ENCODE measurements around the gene GRK4.
"Not testable (repeated sequence)": the region's sequence is repeated elsewhere in the genome, so short reads cannot be mapped to it uniquely, and the experiment has no call there.

The GRK4 gene

DNA sequence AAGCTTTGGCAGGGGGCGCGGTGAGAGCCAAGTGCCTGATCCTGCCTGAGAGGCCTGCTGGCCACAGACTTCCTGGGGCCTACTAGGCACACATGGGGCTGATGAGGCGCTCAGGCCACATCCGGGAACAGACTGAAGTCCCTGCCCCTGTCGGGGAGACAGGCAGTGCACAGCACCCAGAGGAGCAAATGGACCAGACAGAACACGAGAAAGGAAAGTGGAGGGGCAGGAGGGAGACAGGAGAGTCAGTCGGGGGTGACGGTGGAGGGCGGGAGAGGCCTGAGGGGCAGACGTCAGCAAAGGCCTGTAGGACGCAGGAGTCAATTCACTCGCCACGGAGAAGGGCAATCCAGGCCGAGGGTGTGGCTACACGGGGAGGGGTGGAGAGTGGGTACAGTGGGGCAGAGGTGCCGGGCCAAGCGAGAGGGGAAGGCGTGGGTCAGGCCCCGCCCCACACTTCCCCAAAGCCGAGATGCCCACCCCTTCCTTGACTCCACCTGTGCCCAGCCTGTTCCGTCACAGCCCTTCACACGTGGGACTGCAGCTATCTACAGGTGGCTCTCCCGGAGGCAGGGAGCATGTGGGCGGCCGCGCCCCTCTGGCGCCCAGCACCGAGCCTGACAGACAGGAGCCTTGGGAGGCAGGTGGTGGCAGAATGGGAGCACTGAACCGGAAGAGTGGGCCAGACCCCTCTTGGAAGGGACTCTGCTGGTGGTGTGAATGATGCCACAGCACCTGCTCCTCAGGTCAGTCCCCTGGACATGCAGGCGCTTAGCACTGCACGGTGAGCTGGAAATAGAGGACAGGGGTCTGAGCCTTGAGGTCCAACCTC, 20.6 kb upstream of the GRK4 start:
- DNase-seq: no peak

DNA sequence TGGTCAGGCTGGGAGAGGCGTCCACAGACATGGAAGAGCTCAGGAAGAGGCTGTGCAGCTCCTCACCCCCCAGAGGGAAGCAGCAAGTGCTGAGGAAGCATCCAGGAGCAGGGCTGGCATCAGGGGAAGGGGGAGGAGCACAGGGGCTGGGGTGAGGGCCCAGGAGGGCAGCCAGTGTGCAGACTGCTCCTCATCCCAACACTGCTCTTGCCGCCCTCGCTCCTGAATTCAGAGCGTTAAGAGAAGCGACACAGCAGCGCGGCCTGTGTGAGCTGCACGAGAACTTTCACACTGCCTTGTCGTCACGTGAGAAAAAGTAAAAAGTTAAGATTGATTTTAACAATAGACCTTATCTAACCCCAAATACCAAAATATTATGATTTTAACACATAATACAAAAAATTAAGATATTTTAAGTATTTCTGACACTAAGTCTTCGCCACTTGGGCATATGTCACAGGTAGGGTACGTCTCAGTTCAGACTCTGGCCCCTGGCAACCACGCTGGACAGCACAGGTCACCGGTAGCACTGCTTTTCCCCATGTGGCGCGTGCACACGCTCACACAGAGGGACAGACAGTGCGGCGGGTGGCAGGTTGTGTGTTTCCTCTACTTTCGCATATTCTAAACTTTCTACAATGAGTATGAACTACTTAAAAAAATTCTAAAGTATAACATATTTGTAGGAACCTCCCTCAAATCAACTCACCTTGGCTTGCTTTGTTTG, 19.8 kb upstream of the GRK4 start:
- no peak for DNase-seq

DNA sequence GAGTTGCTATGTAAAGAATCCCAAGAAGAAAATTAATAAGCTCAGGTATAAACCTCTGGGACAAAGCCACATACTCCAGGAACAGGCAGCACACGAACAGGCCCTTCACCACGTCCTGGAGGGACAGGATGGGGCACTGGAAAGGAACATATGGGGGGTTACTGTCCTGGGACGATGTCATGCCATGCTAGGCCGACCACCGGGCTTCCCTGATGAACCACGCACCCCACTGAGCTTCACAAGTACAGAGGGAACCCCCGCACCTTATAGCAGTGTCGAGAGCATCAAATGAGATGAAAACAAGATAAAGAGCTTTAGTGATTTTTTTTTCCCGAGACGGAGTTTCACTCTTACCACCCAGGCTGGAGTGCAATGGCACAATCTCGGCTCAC, 19.3 kb upstream of the GRK4 start:
- no peak for DNase-seq

DNA sequence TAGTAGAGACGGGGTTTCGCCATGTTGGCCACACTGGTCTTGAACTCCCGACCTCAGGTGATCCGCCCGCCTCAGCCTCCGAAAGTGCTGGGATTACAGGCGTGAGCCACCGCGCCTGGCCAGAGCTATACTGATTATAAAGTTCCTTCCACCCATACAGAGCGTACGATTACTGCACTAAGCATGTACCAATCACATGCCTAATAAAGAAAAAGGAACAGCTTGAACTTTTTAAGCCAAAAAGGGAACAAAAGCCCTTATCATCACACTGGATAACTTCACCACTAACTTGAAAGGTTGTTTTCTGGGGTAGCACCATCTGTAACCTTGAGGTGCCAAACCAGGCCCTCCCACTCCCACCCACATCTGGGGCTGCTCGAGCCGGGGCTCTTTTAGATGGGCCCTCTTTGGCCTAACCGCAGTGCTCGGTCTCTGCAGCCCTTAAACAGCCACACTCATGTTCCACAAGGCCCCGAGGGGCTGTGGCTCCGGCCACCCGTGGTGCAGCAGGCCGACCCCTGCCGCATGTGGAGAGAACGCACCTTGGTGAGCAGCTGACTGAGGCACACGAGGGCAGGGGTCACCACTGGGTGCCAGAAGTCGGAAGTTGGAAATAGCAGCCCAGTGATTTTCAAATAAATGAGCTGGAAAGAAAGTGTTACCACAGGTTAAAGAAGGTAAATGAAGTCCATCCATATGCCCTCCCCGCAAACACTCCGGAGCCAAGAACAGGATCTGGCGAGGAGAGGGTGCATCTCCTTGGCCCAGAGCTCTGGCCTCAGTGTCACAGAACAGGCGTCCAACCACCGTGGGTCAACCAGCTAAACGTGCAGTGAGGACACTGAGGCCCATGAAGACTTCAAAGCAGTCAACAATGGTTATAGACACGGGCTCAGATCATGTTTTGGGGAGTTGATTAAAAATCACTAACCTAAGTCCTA, 18.5 kb upstream of the GRK4 start:
- DNase-seq: no peak

DNA sequence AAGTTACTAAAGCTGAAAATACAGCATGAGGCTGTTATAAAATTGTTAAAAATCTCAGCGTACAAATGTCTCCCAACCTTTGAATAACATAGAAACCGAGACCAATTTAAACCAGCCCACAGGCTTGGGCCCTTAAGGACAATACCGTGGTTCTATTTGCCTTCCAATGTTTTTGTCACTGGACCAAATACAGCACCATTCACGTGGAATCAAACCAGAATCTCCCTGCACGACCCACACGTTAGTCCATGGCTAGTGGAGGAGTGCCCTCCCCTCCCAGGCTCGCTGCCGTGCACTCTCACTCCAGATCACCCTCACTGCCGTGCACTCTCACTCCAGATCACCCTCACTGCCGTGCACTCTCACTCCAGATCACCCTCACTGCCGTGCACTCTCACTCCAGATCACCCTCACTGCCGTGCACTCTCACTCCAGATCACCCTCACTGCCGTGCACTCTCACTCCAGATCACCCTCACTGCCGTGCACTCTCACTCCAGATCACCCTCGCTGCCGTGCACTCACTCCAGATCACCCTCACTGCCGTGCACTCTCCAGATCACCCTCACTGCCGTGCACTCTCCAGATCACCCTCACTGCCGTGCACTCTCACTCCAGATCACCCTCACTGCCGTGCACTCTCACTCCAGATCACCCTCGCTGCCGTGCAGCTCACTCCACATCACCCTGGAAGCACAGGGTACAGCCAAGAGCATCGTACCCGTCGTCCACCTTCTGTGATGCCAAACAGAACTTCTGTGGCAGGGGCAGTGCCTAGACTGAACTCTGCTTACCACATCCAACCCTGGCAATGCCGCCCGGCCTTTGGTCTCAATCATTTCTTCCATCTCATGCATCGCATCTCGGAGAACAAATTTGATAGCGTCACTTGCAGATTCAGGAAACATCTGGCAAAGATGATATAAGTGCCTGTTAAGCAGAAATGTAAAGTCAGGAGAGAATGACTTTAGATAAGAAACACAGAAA, 17.5 kb upstream of the GRK4 start:
- DNase-seq: not testable (repeated sequence)

DNA sequence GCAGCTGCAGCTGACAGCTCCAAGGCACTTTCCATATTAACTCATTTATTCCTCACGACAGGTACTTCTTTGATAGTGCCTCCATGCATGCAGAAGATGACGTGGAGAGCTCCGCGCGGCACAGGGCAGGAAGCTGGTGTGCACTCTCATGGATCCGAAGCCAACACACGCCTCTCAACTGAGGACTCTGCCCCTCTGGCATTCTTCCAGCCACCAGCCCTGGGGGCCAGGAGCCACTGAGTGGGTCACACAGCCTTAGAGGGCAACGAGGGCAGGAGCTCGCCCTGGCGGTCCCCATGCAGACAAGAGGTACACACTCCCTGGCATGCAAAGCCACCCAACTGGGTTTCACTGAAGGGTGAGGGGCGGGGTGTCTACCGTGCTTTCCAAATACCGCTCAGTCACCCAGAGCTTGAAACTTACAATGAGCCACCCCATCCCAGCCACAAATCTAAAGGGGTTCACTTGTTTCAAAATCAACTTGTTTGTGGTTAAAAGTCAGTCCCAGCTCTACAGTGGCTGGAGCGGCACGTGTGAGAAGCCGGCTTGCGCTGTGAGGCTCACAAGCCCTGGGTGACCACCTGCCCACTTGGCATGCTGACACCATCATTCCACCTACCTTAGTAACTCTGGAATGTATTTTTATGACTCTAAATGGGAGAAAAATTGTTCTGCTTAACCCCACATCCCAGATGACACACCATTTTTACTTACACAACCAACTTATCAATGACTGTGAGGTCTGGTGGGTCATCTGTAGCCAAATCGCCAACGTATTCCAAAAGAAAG, 16.4 kb upstream of the GRK4 start:
- DNase-seq: no peak

DNA sequence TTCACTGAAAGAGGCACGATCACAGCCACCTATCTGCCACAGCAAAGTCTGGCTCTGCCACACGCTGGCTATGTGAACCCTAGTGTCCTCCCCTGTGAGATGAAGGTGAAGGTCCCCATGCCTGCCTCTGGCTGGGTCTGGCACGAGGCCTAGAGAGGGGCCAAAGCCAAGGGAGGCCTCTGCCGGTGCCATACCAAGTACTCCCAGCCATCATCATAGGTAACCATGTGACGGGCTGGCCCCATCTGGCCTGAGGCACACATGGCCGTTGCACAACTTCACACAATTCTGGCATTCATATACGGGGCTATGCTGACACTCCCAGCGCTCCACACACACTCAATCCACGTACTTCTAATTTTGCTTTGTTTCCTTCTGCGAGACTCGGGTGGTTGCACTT, 15.4 kb upstream of the GRK4 start:
- no peak for DNase-seq

DNA sequence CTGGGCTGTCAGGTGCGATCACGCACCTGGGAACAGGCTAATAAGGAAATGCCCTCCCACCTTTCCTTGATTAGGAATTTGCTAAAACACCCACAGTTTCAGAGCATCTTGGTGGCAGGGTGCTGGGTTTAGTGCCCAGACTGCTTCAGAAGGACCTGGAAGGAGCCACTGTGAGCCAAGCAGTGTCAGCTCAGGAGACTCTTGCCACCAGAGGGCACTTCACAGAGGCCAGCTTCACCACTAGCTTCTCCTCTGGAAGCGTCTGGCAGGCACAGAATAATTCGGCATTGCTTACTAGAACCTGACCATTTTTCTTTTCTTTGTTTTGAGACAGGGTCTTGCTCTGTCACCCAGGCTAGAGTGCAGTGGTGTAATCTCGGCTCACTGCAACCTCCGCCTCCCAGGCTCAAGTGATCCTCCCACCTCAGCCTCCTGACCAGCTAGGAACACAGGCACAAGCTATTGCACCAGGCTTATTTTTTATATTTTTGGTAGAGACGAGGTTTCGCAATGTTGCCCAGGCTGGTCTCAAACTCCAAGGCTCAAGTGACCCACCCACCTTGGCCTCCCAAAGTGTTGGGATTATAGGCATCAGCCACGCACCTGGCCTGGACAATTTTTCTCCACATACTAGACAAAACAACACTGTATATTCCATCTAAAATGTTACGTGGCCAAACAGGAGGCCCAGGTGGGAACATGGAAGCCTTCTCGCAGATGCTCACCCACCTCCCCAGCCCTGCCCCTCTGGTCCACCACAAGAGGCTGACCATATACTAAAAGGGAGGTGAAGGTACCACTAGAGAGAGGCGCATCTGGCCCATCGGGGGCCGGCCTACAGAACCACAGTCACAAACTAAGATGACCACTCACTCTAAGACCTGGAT, 14.2 kb upstream of the GRK4 start:
- DNase-seq: no peak

DNA sequence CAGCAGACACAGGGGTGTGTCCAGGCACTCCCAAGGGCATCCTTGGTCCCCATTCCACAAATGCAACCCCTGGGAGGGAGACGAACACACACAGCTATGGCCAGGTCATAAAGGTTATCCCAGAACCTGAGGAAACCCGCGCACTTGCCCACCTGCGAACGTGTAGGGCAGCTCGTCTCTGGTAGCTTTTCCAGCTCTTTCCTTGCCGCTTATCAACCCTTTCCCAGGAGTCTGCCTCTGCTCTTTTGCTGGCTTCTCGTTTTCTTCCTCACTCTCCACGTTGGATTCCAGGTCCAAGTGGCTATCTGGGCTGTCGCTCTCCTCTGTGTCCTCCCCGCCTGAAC, 13.6 kb upstream of the GRK4 start:
- DNase-seq: no peak

DNA sequence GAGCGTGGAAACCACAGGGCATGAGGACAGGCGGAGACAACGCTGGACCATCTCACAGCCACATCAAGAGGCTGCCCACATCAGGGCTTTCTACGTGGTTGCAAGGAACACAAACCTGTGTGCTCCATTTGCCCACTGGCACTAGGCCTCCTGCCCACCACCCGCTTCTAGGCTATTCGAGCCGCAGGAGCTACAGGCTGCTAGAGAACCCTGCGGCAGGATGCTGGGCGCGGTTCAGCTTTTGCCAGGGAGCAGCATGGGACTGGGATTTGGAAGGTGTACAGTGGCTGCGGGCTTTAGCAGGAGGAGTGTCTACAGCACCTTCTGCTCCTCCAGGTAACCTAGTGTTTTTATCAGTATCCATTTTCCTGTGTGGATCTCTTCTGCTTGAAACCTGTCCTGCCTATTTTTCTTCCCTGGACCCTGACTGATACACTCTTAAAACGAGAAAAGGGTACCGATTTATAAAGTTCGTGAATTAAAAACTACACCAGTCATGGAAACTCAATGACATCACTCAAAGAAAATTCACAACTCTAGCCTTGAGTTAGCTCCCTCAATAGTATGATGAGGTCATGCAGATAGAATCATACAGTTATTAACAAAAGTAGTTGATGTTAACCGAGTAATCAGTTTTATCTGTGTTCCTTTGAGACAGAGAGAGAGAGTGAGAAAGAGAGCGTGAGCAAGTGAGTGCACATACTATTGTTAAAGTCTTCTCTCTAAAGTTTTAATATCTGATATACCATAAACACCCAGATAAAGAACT, 13.0 kb upstream of the GRK4 start:
- no peak for DNase-seq

DNA sequence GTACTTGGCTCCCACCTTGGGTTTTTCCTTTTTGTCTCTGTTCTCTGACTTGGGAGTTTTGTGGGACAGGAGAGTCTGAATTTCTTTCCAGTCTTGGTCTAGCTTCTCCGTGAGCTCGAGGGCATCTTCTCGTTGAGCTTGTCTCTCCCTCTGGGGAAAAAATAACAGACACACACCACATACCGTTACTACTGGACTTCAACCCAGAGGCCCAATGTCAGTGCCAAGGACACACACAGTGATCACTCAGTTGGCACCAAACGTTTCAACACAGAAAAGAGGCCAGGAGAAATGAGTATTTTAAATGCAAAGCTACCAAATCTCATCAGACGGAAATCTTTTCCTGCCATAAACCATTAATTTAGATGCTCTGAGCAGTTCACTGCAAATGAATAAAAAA, 9.9 kb upstream of the GRK4 start:
- DNase-seq: no peak

DNA sequence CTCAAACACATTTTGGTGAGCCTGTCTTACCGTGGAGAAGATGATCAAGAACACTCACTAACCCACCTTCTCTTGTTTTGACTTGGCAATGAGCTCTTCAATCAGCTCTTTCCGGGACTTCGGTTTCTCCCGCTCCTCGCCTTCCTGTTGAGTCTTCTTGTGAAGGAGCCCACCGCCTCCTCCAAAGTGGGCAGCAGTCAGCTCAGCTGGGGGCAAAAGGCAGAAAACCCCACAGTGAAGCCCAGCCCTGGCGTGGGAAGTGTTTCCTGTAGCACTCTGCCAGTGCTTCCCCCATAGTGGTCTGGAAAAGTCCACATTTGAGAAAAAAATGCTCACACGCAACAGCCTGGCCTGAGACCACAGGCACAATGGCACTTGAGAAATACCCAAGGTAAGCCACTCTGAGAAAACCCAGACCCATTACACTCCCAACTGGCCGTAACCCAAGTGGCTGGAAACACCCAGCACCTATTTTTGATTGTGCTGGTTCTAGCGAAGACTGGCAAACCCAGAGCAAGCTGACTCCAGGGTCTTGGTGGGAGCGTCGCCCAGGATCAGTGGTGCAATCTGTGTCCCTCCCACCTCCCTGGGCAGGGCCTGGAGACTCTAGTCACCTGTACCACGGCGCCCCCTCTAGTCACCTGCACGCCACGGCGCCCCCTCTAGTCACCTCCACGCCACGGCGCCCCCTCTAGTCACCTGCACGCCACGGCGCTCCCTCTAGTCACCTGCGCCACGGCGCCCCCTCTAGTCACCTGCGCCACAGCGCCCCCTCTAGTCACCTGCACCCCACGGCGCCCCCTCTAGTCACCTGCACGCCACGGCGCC, 8.8 kb upstream of the GRK4 start:
- no peak for DNase-seq

DNA sequence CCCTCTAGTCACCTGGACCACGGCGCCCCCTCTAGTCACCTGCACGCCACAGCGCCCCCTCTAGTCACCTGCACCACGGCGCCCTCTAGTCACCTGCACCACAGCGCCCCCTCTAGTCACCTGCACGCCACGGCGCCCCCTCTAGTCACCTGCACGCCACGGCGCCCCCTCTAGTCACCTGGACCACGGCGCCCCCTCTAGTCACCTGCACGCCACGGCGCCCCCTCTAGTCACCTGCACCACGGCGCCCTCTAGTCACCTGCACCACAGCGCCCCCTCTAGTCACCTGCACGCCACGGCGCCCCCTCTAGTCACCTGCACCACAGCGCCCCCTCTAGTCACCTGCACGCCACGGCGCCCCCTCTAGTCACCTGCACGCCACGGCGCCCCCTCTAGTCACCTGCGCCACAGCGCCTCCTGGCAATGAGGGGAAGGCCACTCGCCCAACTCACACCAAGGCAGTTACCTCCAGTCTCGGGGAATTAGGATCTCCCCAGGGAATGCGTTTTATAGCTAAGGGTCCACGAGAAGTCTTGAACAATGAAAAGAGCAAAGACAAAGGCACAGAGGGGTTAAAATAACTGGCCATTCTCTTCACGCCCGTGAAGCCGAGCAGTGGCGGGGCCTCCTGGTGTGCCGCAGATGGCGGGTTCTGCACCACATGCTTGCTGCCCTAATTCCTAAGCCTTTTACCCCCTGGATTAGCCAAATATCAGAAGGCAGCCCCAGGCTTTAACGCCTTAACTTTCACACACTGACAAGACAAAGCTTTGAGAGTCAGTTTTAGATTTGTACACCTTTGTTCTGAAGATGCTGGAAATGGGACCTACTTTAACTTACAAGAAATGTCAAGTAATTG, 8.0 kb upstream of the GRK4 start:
- DNase-seq: not testable (repeated sequence)

DNA sequence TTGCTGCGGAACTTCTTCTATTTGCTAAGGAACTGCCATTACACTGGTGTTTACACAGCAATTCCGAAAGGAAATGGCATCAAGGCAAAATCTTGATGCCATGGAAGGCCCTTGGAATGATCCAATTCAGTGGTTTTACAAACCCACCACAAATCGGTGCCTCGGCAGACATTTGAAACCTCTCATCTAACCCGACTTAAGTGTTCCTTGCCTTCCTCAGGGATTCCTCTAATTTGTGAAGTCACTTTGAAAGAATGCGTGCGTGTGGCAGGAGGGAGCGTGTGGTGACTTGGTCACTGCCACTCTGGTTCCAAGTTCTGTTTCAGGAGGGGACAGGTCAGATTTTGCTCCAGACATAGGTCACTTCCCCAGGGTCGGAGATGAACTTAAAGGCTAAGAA, 4.9 kb upstream of the GRK4 start:
- no peak for DNase-seq

DNA sequence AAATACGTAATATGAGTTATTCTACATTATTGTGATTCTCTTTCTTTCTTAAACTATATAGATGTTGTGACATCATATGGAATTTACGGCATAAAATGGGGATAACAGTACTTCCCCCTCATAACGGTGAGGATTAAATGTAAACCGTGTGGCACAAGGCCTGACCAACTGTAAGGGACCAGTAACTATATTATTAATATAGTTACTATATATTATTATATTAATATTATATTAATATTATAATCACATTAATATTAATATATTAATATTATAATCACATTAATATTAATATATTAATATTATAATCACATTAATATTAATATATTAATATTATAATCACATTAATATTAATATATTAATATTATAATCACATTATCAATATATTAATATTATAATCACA, 2.9 kb upstream of the GRK4 start:
- DNase-seq: not testable (repeated sequence)

DNA sequence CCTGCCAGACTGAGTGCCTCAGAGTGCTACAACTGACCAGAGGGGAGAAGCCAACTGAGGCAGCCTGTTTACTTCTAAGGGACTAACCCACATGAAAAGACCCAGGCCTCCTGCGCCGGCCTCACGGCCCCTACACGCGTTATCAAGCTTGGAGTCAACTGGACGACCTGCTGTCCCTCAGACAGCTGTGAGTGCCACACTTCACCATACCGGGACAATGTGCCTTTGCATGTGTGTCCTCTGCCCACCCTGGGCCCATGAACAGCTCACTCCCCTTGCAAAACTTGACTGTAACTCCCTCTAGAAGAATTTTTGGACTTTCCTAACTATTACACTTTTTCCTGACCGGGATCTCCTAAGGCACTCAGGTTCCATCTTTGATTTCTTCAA, 2.0 kb upstream of the GRK4 start:
- no peak for DNase-seq

DNA sequence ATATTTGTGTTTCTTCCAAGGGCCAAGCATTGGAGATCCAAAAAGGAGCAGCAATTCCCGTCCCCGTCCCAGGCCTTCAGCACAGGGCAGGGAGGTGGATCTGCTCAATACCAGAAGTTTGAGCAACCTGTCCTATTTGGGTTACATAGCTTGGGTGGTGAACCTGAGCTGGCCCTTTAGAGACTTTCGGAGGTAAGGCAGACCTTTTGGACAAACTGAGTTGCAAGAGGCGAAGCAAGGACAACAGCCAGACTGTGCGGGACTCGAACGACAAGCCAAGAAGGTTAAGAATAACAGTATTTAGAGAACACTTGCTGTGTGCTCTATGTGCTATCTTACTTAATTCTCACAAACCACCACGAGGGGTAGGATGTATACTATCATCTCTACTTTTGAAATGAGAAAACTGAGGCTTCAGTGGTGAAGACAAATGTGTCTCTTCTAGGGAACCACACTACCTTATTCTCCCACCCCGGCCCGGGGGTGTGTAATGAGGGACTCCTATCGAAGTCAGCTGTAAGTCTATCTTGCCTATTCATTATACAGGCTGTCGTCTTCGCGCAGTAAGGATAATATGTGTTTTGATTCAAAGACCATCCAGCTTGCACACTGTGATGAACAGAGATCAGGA, 1.4 kb upstream of the GRK4 start:
- DNase-seq: no peak

Measured in 8988T (cell line).